GM19099 (cell line): ENCODE results near the gene FAM76A.

ENCODE experiments used
- POLR2A ChIP-seq: IDR thresholded peaks from 3 replicates; pipeline ENCODE4 v1.6.1; 2011; ENCODE audit warnings: low read depth; ENCODE audit not compliant: insufficient read length; ENCODE audit errors: extremely low read depth

The FAM76A gene

DNA sequence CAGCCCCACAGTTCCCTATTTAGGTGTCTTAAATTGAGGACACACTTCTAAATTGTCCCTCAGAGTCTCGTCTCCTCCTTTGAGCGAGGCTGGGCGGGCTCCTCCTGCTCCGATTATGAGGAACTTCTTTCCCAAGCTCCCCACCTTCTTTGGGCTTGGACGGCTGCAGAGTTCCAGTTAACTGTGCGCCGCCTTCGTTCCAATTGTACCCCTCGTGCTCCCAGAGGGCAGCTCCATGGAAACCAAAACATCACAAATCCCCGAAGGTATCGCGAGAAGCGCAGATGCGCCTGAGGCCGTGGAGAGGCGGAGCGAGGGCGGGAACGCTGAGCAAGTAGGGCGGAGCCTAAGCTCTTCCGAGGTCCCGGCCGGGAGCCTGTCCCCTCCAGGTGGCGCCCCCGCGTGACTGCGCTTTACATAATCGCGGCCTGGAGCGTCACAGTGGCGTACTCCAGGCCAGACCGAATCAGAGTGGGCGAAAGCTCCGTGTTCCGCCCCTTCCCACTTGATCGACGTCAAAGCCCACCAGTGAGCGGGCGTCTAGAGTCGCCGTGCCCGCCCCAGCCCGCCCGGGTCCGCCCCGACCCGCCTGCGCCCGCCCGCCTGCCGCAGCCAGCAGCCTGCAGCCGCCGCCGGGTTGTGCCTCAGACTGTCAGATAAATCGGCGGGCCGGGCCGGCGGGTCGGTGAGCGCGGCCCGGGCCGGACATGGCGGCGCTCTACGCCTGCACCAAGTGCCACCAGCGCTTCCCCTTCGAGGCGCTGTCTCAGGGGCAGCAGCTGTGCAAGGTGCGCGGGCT lies at the start of gene FAM76A:
Gene FAM76A (plus strand): TSS at position 588 of the 799 bp plus-strand sequence. CDS start 120 bp downstream, at position 708.
- TF ChIP-seq POLR2A: peak; percentile 72

GRCh38 chr1:27676410-27676809 lies 49.4 kb upstream of the FAM76A start:
- TF ChIP-seq POLR2A: no peak

GRCh38 chr1:27678747-27679146 lies 47.0 kb upstream of the FAM76A start:
- TF ChIP-seq POLR2A: no peak

DNA sequence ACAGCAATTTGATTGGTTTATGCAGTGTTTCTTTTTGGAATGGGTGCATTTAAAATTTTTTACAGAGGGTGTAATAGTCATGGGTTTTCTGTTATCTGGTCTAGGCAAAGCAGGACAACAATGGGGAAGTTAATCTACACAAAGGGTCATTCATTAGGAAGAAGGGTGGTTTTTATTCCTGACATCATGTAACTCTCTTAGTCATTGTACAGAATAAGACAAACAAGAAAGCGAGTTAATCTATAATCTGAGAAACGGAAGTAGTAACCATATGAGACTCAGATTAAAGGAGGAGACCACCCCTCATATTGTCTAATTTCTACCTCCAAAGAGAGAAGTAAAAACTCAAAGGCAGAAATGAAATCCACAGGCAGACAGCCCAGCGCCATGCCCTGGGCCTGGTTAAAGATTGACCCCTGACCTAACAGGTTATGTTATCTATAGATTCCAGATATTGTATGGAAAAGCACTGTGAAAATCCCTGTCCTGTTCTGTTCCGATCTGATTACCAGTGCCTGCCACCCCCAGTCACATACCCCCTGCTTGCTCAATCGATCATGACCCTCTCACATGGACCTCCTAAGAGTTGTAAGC lies 43.3 kb upstream of the FAM76A start:
- no peak for TF ChIP-seq POLR2A

GRCh38 chr1:27684176-27684575 lies 41.6 kb upstream of the FAM76A start:
- no peak for TF ChIP-seq POLR2A

DNA sequence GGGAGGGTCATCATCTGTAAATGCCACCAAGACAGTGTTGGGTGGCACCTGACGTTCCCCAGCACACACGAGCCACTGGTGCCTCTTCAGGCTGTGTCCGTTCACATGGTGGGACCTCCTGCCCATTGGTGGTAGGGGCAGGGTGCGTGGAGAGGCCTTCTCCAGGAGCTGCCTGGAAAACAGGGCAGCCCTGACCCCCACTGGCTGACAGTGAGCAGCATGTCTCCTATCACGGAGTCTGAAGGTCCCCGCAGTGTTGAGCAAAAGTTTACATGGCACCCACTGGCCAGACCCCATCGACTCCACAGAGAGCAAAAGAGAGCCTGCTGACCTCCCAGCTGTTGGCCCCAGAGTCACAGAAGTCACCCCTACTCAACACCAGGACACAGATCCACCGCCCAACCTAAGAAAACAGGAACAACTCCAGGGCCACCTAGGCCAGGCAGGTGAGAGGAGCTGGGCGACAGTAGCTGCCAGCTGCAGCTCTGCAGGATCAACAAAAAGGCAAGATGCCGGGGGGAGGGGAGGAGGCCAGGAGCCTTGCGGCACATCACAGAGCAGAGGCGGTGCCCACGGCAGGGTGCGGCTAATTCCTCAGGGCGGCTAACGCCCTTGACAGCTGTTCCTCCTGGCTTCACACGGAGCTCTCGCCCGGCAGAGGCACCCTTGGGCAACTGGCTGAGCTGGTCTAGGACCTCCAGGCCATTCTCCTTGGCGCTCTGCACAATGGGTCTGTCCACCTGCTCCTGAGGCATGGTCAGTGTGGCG lies 39.4 kb upstream of the FAM76A start:
- no peak for TF ChIP-seq POLR2A

DNA sequence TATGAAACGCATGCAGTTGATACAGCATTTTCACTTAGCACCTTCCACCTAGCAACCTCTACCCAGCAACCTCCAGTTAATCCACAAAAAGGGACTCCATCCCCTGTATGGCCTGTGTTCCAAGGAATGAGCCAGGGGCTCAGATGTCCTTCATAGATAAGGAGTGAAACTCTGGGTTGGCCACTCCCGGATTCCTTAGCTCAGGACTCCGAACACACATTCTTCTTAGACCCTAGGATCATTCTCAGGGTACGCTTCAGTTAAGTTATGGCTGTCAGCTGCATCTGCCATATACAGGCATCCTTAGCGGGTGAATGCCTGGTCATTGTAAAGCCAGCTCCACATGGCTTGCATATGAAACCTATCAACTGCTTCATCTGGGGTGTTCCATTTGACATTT lies 37.9 kb upstream of the FAM76A start:
- no peak for TF ChIP-seq POLR2A

- TF ChIP-seq POLR2A: peak; percentile 4
Measured at GRCh38 chr1:27689423-27690173, 36.2 kb upstream of the FAM76A start.

- TF ChIP-seq POLR2A: no peak
Measured at GRCh38 chr1:27690183-27690582, 35.6 kb upstream of the FAM76A start.

DNA sequence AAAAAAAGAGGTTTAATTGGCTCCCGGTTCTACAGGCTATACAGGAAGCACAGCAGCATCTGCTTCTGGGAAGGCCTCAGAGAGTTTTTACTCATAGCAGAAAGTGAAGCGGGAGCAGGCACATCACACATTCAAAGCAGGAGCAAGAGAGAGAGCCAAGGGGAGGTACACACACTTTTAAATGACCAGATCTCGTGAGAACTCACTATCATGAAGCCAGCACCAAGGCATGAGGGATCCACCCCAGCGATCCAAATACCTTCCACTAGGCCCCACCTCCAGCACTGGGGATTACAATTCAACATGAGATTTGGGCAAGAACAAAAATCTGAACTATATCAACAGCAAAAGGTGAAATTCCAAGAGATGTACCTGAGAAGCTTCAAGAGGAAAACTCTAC lies 20.8 kb upstream of the FAM76A start:
- TF ChIP-seq POLR2A: no peak

- no peak for TF ChIP-seq POLR2A
Measured at GRCh38 chr1:27705545-27705944, 20.2 kb upstream of the FAM76A start.

GRCh38 chr1:27710574-27710973 lies 15.2 kb upstream of the FAM76A start:
- TF ChIP-seq POLR2A: no peak

DNA sequence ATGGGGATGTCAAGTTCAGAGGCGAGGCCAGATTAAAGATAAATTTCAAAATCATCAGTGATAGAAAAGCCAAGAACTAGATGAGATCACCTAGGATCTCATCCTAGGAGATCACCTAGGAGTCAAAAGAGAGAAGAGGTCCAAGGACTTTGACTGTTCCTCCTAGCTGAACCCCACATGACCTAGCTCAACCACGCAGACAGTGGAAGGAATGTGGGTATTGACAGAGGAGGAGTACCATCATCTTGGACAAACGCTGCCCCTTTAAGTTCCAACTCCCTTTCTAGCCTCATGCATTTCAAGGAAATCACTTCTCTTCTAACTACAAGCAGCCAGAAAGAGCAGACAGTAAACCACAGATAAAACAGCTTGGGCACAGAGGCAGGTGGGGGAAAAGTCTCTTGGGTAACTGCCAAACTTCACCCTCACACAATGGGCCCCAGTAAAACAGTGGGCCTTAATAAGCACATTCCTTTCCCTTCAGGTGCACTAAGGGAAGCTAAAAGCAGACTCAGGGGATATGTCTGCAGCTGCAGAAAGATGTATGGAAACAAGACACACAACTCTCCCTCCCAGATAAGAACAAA lies 12.5 kb upstream of the FAM76A start:
- no peak for TF ChIP-seq POLR2A

DNA sequence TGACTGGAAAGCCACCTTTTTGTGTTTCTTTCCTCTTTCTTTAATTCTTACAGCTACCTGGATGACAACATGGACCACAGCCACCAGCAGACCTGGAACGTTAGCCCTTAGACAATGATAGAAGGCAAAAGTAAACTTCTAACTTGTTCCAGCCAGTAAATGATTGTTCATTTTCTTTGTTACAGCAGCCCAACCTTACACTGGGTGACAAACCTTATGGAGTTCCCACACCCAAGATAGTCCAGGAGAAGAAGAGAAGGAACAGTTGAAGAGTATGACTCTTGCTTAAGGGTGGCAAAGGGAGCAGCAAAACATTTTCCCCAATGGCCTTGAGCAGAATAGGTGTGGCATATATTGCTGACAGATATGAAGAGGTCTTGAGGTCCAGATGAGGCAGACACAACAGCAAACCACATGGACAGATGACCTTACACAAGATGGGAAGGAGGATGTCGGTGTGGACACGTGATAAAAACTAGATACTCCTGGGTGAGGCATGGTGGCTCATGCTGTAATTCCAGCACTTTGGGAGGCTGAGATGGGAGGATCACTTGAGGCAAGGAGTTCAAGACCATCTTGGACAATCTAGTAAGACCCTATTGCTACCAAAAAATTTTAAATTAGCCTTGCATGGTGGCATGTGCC lies 11.8 kb upstream of the FAM76A start:
- no peak for TF ChIP-seq POLR2A

DNA sequence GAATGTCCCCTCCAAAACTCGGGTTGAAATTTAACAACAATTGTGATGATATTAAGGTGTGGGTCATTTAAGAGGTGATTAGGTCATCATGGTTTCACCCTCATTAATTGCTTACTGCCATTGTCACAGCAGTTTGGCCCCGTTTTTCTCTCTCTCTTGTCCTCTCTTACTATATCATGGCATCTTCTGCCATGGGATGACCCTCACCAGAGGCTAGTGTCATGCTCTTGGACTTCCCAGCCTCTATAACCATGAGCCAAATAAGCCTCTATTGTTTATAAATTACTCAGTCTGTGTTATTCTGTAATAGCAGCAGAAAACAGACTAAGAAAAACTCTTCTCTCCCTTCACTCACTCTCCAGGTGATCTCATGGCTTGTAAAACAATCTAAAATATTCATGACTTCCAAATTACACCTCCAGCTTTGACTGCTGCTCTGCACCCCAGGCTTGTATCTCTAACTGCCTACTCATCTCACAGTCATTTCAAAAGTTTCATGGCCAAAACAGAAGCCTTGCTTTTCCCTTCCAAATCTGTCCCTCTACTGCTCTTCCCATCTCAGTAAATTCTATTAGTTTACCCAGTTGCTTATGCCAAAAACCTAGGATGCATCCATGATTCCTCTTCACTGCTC lies 9.4 kb upstream of the FAM76A start:
- no peak for TF ChIP-seq POLR2A
